ENCODE measurements around the gene RNF19B. TPM values are rescaled to one million over a fixed set of nuclear protein-coding genes. Genes with fewer than 3 reads are reported as not detected.

The RNF19B gene
- total and polyA plus RNA-seq, 2 of the 8 experiments (the other 6 are each of a cell fraction or from before 2014, with no cell fraction given) = 9.2 to 11.2 TPM

DNA sequence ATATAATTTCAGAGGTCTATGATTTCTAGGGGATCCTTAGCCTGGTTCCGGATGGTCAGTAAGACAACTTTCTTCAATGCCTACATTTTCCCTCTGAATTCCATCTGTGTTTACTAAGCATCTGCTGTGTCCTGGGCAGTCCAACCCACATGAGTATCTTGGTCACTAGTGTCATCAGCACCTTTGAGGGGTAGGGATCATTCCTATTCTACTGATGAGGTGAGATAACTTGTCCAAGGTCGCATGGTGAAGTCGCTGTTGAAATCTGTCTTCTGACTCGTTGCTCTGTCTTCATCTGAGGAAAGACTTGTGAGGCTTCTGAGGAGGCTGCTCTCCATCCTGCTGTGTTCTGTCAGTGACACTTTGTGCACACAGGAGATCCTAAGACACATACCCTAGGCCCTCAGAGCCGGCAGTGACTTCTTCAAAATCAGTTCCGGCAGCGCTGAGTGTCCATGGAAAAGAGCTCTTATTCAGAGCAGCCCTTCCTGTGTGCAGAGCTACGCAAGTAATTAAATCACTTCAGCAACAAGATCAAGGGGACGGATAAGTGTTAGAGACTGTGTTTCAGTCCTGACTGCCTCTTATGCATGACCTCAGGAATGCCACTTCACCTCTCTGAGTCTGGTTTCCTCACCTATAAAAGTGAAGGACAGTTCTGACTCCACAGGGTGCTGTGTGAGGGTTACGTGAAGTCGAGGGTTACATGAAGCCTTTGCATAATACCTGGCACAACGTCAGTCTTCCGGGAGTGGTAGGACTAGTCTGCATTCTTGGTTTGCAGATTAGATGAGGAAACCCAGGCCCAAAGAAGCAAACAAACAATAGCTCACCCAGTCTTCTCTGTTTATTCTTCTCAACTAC is 43.7 kb upstream of the RNF19B start:
- no peak overlapping the region for H3K4me3 ChIP-seq (ENCODE audit: extremely low read depth in 1 of 4, insufficient read depth in 2 of 4, low read depth in 3 of 4, low read length in 4 of 4)
- no peak overlapping the region for H3K4ac ChIP-seq (replicated peaks; ENCODE audit: insufficient read length, low read depth, low read length)
- H3K9me3 ChIP-seq (ENCODE audit: insufficient read depth in 2 of 2, low read depth in 1 of 2, low read length in 1 of 2) = no peaks in the 10 kb centered on the region
- DNase-seq (ENCODE audit: low read depth in 1 of 2, low spot score in 2 of 2) = no peak
- H2AK5ac ChIP-seq (ENCODE audit: low read depth, low read length) = no peak overlapping the region
- no peak overlapping the region for H3K4me2 ChIP-seq (ENCODE audit: insufficient read depth in 1 of 2, low read depth in 2 of 2, low read length in 2 of 2)
- H3K36me3 ChIP-seq (ENCODE audit: control insufficient read depth in 2 of 4, insufficient read depth in 4 of 4, low read length in 3 of 4) = peaks cover 24 to 48% (median 39%) of the 10 kb centered on the region in 4 experiments
- CTCF ChIA-PET (ENCODE audit: partially characterized antibody) = interaction anchor here (0.9 to 6.6 kb wide), 13 partner anchors 8 to 82 kb away, joined by 3 to 64 read pairs (median 5); no protein-coding TSS in a partner anchor
- H4K20me1 ChIP-seq (replicated peaks in 1 of 2; ENCODE audit: control insufficient read depth in 1 of 2, insufficient read depth in 2 of 2, low read length in 2 of 2) = peaks cover 0 to 7% of the 10 kb centered on the region in 2 experiments
- no peaks in the 10 kb centered on the region for H3K79me1 ChIP-seq (ENCODE audit: low read depth, low read length)
- no peaks in the 10 kb centered on the region for H3K79me2 ChIP-seq (ENCODE audit: control insufficient read depth in 1 of 2, insufficient read depth in 2 of 2, low read length in 2 of 2)
- no peak overlapping the region for H3K27ac ChIP-seq (ENCODE audit: low read depth, low read length)
- 92% methylated on average over 13 of the region's 13 CpGs; no CpG with 5 or more reads in 1 of the 2 experiments for WGBS, 2 experiments (ENCODE audit: extremely low coverage in 1 of 2, insufficient coverage in 1 of 2, insufficient read length in 1 of 2, insufficient replicate concordance in 2 of 2, low coverage in 1 of 2, low lambda C conversion rate in 2 of 2, missing lambda C conversion rate in 1 of 2)
- H3K18ac ChIP-seq (ENCODE audit: extremely low read depth, low read length) = no peak overlapping the region
- H2BK15ac ChIP-seq (ENCODE audit: low read length) = no peak overlapping the region
- no peak overlapping the region for H2BK120ac ChIP-seq (replicated peaks; ENCODE audit: low read depth, low read length)
- H3K56ac ChIP-seq (replicated peaks; ENCODE audit: insufficient read length, low read depth, low read length) = no peak overlapping the region
- no peak overlapping the region for H2BK20ac ChIP-seq (ENCODE audit: low read length)
- H2AFZ ChIP-seq (ENCODE audit: low read length) = no peak overlapping the region
- no peak overlapping the region for H4K5ac ChIP-seq (ENCODE audit: insufficient read length, low read depth, low read length)
- H3K23ac ChIP-seq (ENCODE audit: insufficient read length) = no peak overlapping the region
- no peak overlapping the region for H2BK12ac ChIP-seq (ENCODE audit: low read depth, low read length)
- H3K27me3 ChIP-seq (replicated peaks in 1 of 4; ENCODE audit: control insufficient read depth in 3 of 4, extremely low read depth in 1 of 4, insufficient read depth in 3 of 4, low read length in 3 of 4) = no peaks in the 10 kb centered on the region
- no peak overlapping the region for H3K9ac ChIP-seq (replicated peaks in 1 of 4; ENCODE audit: extremely low read depth in 1 of 4, low read depth in 3 of 4, low read length in 3 of 4)
- no peak for FAIRE-seq
- POLR2A ChIA-PET (ENCODE audit: partially characterized antibody) = interaction anchor here (1.0 to 1.8 kb wide), 4 partner anchors 9 to 58 kb away, joined by 3 to 6 read pairs (median 6); no protein-coding TSS in a partner anchor
- H3K4me1 ChIP-seq (replicated peaks in 1 of 4; ENCODE audit: control insufficient read depth in 3 of 4, insufficient read depth in 4 of 4, low read length in 3 of 4) = peaks cover 0 to 4% (median 2%) of the 10 kb centered on the region in 4 experiments; a peak in 4 of 7 replicates
- H3K14ac ChIP-seq (ENCODE audit: insufficient read length) = no peak overlapping the region
- H4K91ac ChIP-seq (replicated peaks; ENCODE audit: insufficient read length, low read length) = no peak overlapping the region
- no peak overlapping the region for H2BK5ac ChIP-seq (ENCODE audit: low read depth, low read length)
- H4K8ac ChIP-seq (ENCODE audit: extremely low read depth, insufficient read depth, low read length) = no peak overlapping the region
- no peaks in the 10 kb centered on the region for H3K23me2 ChIP-seq (ENCODE audit: low read depth, low read length)
- TF ChIP-seq RNF2 (IDR thresholded peaks at IDR 0.05; ENCODE audit: borderline replicate concordance, low read depth, low read length, missing control alignments, poor library complexity, severe bottlenecking) (no peak), SIN3A (conservative IDR thresholded peaks at IDR 0.05 in 1 of 2, IDR thresholded peaks at IDR 0.05 in 1 of 2; ENCODE audit: low read depth in 1 of 2, low read length in 2 of 2) (no peak)
